Measurements from ENCODE around the gene PCDH1. TPM values are rescaled to one million over a fixed set of nuclear protein-coding genes. Genes with fewer than 3 reads are reported as not detected.

PCDH1 gene
- total RNA-seq, 1 experiment from 2014 or later: 9.9 TPM

DNA sequence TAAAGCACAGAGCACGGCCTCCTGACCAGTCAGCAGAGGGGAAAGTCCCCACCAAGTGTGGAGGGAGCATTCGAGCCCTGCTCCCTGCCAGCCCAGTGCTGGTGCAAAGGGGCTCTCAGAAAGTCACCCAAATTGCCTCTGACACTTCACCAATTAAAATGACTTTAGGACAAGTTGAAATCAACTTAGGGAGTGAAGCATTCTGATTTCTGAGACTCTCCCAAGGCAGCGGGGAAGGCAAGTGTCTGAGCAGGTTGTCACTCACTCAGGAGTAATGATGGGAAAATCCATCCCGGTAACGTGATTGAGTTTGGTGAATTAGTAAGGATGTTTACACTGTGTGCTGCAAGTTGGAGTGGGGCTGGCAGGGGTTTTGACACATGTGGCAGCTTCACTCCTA lies 73.7 kb downstream of the PCDH1 start:
- Mint-ChIP-seq H3K27me3 (ENCODE audit: insufficient read depth, unreplicated experiment) (peaks cover 70% of the 10 kb centered on the region), H3K4me1 (ENCODE audit: insufficient read depth, unreplicated experiment) (no peaks in the 10 kb centered on the region), H3K9me3 (ENCODE audit: unreplicated experiment) (no peaks in the 10 kb centered on the region), H3K4me3 (ENCODE audit: unreplicated experiment) (no peak overlapping the region), H3K27ac (ENCODE audit: low read depth, unreplicated experiment) (no peak overlapping the region), H3K36me3 (ENCODE audit: insufficient read depth, unreplicated experiment) (no peaks in the 10 kb centered on the region)
- DNase-seq (ENCODE audit: unreplicated experiment): no peak
- TF ChIP-seq, protein P1, sequence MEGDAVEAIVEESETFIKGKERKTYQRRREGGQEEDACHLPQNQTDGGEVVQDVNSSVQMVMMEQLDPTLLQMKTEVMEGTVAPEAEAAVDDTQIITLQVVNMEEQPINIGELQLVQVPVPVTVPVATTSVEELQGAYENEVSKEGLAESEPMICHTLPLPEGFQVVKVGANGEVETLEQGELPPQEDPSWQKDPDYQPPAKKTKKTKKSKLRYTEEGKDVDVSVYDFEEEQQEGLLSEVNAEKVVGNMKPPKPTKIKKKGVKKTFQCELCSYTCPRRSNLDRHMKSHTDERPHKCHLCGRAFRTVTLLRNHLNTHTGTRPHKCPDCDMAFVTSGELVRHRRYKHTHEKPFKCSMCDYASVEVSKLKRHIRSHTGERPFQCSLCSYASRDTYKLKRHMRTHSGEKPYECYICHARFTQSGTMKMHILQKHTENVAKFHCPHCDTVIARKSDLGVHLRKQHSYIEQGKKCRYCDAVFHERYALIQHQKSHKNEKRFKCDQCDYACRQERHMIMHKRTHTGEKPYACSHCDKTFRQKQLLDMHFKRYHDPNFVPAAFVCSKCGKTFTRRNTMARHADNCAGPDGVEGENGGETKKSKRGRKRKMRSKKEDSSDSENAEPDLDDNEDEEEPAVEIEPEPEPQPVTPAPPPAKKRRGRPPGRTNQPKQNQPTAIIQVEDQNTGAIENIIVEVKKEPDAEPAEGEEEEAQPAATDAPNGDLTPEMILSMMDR (IDR thresholded peaks at IDR 0.05; ENCODE audit: unreplicated experiment): no peak
- BruUV-seq (replicated peaks): no TSS peak
- POLR2A ChIA-PET: no interaction called here
- CTCF ChIA-PET: interaction anchor here (0.5 to 2.5 kb wide), 5 partner anchors 8 to 525 kb away, joined by 4 to 13 read pairs (median 4); no protein-coding TSS in a partner anchor
- intact Hi-C loops (cut with micrococcal nuclease): no loop called here

Other genes with a start within 250 kb of the PCDH1 start
- gene HDAC3, start 241.6 kb downstream of the PCDH1 start, total RNA-seq (2022): 83.5 and 85.6 TPM in 2 replicates
- 12.5 and 13.3 TPM in 2 replicates for gene RELL2, start 241.4 kb downstream of the PCDH1 start, total RNA-seq (2022)
- 21.2 and 22.1 TPM in 2 replicates for gene FCHSD1, start 227.0 kb downstream of the PCDH1 start, total RNA-seq (2022)
- gene ARAP3, start 196.2 kb downstream of the PCDH1 start, total RNA-seq (2022): 19.8 and 22.8 TPM in 2 replicates
- gene DELE1, start 45.5 kb upstream of the PCDH1 start, total RNA-seq (2022): 88.1 and 91.3 TPM in 2 replicates
- 0.07 TPM in 1 of 2 replicates, not detected in the other for gene PCDH12, start 79.8 kb upstream of the PCDH1 start, total RNA-seq (2022)
- gene RNF14, start 90.7 kb upstream of the PCDH1 start, total RNA-seq (2022): 78.0 and 81.3 TPM in 2 replicates
- 36.1 and 60.9 TPM in 2 replicates for gene GNPDA1, start 134.6 kb upstream of the PCDH1 start, total RNA-seq (2022)
- gene NDFIP1, start 230.4 kb upstream of the PCDH1 start, total RNA-seq (2022): 50.8 and 61.6 TPM in 2 replicates

Data from MCF 10A (cell line).